ENCODE results near the gene GARRE1.
A peak's percentile ranks its signal among the peaks of the same experiment; 100 is the strongest.
"Not testable (repeated sequence)": the region's sequence is repeated elsewhere in the genome, so short reads cannot be mapped to it uniquely, and the experiment has no call there.

GARRE1 gene, protein sequence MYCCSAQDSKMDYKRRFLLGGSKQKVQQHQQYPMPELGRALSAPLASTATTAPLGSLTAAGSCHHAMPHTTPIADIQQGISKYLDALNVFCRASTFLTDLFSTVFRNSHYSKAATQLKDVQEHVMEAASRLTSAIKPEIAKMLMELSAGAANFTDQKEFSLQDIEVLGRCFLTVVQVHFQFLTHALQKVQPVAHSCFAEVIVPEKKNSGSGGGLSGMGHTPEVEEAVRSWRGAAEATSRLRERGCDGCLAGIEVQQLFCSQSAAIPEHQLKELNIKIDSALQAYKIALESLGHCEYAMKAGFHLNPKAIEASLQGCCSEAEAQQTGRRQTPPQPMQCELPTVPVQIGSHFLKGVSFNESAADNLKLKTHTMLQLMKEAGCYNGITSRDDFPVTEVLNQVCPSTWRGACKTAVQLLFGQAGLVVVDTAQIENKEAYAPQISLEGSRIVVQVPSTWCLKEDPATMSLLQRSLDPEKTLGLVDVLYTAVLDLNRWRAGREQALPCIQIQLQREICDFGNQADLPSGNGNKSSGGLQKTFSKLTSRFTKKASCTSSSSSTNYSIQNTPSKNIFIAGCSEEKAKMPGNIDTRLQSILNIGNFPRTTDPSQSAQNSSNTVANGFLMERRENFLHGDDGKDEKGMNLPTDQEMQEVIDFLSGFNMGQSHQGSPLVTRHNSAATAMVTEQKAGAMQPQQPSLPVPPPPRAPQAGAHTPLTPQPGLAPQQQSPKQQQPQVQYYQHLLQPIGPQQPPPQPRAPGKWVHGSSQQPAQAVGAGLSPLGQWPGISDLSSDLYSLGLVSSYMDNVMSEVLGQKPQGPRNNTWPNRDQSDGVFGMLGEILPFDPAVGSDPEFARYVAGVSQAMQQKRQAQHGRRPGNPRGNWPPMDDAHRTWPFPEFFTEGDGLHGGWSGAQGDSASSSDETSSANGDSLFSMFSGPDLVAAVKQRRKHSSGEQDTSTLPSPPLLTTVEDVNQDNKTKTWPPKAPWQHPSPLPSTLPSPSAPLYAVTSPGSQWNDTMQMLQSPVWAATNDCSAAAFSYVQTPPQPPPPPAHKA (N-terminal part only)

DNA sequence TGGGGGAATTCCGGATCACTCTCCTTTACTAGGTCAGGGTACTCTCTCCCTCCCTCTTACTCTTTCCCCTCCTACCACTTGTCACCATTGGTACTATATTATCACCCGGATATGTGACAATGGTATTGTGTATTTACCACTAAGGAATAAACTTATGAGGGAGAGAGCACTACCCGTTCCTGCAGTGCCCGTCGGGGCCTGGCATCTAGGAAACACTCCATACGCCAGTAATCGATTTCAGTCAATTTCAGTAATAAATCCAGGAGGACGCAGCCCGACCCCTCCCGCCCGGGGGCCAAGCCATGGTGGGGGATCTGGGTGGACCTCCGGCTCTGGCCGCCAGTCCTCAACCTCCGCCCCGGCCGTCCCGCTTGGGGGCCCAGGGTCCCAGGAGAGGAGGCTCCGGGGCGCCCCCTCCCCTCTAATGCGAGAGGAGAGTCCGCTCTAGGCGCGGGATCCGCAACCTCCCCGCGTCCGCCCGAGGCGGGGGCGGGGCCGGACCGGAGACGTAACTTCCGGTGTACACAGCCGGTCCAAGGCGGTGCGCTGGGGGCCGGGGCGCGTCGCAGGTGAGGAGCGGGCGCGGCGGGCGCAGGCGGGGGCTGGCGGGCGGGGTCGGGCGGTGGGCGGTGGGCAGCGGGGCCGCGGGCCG lies at the start of gene GARRE1:
Gene GARRE1 (plus strand): TSS at position 509 of the 652 bp plus-strand sequence. CDS start 45,920 bp downstream, outside the sequence.
- DNase-seq: peak; percentile 91

DNA sequence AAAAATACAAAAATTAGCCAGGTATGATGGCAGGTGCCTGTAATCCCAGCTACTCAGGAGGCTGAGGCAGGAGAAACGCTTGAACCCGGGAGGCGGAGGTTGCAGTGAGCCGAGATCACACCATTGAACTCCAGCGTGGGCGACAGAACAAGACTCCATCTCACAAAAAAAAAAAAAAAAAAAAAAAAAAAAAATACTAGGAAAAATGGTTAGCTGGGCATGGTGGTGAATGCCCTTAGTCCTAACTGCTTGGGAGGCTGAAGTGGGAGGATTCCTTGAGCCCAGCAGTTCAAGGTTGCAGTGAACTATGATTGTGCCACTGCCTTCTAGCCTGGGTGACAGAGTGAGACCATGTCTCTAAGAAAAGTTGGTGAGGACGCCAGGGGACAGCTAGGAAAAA lies 49.0 kb upstream of the GARRE1 start:
- DNase-seq: not testable (repeated sequence)

DNA sequence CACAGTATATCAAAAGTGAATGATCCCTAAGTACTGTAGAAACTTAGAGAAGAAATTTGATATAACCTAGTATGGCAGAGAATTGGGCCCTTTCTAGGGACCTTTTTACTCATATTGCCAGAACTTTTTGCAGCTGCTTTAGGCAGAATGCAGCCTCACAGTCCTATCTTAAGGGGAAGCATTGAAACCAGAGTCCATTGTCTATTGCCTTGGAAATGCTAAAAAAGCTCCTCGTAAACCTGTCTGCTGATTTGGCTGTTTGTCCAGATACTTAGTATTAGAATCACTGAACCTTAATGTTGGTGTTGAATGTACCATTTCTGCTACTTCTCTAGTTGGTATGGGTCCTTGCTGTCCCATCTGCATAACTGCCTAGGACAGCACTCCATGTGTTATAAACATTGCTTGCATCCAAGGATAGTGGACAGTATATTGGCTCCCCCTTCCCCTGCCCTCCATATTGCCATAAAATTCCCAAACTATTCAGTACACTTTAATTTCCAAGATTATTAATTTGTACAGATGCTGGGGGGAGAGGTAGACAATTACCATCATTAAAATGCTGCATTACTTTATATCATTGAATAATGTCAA lies 46.0 kb upstream of the GARRE1 start:
- no peak for DNase-seq

DNA sequence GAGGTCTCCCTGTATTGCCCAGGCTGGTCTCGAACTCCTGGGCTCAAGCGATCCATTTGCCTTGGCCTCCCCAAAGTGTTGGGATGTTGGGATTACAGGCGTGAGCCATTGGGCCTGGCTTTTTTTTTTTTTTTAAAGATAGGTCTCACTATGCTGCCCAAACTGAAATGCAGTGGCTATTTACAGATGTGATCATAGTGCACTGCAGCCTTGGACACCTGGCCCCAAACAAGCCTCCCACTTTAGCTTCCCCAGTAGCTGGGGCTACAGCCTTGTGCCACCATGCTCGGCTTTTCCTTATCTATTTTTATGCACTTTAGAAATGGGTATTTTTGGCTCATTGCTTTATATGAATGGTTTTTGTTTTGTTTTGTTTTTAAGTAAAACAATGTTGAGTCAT lies 44.6 kb upstream of the GARRE1 start:
- no peak for DNase-seq

DNA sequence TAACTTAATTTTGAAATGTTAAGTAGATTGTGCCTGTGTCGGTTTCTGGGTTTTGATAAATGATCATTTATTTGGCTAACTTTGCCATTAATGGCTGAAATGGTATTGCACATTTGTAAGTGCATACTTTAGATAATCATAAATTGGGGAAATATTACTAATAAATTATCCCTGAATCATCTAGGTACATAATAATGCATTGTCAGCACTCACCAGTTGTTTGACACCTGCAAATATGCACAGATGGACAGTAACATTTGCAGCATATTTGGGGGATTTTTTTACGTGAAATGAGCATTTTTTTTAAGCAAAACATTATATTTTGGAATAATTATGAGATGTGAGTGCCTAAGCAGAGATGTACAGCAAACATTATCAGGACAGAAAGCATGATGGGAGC lies 41.1 kb upstream of the GARRE1 start:
- DNase-seq: no peak

DNA sequence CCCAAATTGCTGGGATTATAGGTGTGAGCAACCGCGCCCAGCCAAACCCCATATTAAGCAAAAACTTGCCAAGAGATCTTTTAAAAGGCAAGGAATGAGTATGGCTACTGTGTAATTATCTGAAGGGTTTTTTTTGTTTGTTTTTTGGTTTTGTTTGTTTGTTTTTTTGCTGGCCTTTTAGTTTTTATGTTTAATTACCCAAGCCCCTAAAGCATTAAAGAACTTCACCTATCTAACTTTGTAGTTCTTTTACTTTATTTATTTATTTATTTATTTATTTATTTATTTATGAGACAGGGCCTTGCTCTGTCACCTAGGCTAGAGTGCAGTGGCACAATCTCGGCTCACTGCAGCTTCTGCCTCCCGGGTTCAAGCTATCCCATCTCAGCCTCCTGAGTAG lies 40.3 kb upstream of the GARRE1 start:
- no peak for DNase-seq

DNA sequence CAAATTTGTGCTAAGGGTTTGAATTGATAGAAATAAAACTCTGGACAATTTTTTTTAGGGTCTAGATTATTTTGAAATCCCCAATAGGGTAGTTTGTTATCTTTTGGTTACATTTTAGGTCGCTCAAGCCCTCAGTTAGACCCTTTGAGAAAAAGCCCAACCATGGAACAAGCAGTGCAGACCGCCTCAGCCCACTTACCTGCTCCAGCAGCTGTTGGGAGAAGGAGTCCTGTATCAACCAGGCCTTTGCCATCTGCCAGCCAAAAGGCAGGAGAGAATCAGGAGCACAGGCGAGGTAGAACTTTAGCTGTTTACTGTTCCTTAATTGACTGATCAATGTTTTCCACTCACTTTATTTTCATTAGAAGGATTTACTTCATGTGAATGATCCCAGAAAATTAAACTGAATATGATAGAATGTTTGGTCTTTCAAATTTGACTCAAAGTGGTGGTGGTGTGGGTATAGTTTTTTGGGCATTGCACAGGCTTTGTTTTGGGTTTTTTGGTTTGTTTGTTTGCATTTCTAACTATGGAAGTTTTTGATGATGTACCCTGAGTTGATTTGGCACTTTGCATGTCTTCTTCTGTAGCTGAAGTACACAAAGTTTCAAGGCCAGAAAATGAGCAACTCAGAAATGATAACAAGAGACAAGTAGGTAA lies 39.2 kb upstream of the GARRE1 start:
- no peak for DNase-seq

DNA sequence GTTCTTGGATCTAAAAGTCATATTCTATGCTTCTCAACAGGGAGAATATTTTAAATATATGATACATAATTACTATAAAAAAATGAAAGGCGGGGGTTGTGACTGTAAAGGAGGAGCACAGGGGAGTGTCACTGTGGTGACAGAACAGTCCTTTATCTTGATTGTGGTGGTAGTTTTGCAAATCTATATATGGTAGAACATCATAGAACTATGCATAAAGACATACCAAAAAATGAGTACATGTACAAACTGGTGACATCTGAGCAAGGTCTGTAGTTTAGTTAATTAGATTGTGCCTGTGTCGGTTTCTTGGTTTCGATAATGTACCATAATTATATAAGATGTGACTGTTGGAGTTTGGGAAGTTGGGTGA lies 38.7 kb upstream of the GARRE1 start:
- no peak for DNase-seq

DNA sequence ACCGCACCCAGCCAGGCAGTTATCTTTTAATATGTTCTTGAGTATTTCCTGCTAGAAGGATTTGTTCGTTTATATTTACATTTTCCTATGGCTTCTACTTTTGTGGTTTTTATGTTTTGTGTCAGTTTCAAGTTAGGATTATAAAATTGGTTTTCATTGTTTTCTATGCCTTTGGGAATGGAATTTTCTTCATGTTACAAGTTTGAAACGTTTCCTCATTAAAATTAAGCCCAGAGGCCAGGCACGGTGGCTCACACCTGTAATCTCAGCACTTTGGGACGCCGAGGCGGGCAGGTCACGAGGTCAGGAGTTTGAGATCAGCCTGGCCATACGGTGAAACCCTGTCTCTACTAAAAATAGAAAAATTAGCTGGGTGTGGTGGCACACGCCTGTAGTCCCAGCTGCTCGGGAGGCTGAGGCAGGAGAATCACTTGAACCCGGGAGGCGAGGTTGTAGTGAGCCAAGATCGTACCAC lies 37.6 kb upstream of the GARRE1 start:
- not testable (repeated sequence) for DNase-seq

DNA sequence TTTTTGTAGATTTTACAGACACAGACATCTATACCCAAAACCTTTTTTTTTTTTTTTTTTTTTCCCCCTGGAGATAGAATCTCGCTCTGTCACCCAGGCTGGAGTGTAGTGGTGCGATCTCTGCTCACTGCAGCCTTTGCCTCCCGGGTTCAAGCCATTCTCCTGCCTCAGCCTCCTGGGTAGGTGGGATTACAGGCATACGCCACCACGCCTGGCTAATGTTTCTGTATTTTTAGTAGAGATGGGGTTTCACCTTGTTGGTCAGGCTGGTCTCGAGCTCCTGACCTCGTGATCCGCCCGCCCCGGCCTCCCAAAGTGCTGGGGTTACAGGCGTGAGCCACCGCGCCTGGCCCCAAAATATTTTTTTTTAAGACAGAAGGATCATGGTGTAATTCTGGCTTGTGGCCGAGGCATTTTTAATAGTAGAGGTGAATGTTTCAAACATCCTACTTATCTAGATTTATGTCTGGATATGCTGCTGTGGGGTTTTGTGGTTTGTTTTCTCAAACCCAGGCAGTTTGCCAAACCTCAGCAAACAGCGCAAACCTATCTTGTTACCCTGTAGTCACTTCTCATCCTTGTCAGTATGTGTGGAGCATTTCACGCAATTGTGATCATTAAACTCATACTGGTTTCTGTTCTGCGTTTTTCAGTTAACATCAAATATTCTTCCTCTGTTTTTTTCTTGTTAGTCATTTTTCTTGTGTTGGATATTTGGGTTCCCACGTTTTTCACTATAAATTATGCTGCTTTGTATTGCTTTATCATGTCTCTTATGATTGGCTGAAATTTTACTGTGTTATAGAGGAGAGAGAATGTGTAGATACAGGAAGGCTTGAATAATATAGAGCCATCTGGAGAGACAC lies 36.2 kb upstream of the GARRE1 start:
- DNase-seq: peak; percentile 46

DNA sequence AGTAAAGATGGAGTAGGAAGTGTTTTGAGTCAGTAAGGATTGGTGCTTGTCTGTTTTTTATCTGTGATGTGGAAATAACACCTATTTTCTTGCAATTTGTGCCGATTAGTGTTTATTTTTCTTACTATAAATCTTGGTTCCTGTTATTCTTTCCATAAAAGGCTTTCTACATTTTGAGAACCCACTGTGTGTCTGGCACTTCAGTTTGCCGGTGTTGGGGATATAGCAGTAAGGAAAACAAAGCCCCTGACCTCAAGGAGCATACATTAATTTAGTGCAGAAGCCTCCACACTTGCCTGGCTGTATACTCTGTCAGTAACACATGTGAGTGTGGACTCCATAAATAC lies 35.6 kb upstream of the GARRE1 start:
- no peak for DNase-seq

DNA sequence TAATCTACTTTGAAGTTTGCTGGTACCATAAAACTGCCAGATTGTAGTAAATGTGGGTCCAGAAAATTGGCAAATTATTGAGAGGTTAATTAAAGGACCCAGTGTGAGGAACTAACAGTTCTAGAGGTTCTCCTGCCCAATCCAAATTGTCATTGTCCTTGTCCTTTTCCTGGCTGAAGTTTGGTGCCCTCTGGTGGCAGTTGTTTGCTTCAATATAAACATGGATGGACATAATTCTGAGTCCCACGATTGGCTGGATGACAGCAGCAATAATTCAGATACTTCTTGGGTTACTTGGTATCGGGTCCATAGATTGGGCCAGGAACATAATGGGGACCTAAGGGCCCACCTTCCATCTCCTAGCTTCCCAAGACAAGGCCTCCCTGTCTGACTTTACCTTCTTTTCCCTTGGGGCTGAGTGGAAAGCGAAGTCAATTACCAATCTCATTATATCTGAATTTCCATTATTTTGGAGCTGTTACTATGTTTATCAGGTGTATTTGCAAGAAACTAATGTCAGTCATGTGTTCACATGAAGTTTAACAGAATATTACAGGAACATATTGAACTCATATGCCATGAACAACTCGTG lies 33.8 kb upstream of the GARRE1 start:
- peak; percentile 58 for DNase-seq

DNA sequence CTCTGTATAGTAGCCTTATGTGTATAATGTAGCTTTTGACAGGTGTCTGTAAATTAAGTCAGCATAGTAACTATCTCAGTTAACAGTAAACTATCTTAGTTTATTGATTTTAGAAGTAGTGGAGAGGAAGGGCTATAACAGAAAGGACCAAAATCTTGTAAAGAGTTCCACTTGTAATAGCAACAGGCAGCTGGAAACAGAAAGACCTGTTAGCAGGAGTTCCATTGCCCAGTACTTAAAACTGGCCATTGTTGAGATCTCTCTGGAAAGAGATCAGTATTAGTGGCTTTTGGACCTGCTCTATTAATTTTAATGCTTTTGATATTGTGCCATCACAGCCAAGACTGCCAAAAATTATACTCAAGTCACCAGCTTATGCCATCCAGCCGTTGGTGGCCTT lies 32.0 kb upstream of the GARRE1 start:
- DNase-seq: no peak

DNA sequence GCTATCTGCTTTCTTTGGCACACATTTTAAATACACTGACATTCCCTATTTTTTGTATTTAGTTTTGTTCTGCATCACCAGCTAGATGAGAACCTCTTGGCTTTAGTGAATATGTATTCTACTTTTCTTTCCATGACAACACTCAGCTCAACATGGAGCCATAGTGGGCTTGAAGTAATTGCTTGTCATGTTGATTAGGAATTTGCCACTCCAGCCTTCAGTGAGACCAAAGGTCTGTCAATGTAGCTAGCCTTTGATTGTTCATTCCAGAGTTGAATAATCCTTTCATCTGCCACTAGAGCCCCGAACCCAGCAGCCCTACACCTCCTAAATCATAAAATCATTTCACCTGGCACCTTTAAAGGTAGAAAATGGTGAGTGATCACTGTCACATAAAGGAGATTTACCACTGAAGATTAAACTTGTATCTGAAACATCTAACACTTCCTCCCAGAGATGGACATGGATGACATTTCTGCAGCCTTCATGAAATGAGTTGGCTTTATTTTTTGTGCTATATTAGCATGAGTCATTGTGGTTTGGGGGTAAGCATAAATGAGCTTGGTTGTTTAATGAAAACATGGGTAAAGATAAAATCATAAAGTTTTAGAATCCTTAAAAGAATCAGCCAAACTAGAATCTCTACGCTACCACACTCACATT lies 29.2 kb upstream of the GARRE1 start:
- DNase-seq: no peak

DNA sequence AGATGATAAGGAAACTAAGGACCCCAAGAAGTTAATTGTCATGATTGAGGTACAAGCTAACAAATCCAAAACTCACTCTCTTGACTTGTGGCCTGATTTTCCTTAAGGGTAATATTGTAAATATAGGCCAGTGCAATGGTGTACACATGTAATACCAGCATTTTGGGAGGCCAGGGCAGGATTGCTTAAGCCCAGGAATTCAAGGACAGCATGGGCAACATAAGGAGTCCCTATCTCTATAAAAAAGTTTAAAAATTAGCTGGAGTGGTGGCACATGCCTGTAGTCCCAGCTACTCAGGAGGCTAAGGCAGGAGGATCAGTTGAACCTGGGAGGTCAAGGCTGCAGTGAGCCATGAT lies 28.7 kb upstream of the GARRE1 start:
- DNase-seq: no peak

DNA sequence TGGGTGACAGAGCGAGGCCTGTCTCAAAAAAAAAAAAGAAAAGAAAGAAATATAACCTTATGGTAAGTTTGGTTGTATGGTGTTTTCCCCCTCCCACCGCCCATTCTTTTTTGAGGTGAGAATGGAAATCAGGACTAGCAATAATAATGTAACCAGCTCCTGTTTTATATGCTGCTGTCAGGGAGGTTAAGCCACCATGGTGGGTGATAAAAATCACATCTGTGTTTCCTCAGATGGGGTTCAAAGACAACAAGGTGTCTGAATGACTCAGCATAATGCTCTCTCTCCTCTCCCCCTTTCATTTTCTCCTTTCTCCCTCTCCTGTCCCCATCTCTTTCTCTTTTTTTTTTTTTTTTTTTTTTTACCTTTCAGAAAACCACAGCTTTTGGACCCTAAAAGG lies 28.3 kb upstream of the GARRE1 start:
- no peak for DNase-seq

DNA sequence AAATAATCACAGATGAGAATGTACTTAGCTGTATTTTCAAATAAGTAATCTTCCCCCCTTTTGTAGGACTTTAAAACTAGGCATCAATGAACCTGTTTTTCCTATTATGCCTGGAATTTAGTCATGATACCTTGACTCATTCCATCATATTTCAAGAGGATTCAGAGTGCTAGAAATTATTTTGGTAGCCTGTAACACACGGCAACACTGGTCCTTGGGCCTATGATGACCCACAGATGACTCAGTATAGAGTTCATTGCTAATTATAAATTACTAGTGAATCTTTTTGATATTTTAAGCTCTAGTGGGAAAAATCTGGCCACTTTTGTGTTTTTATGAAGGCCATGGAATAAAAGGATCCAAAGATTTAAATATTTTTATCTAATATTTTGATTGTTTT lies 26.0 kb upstream of the GARRE1 start:
- DNase-seq: no peak

DNA sequence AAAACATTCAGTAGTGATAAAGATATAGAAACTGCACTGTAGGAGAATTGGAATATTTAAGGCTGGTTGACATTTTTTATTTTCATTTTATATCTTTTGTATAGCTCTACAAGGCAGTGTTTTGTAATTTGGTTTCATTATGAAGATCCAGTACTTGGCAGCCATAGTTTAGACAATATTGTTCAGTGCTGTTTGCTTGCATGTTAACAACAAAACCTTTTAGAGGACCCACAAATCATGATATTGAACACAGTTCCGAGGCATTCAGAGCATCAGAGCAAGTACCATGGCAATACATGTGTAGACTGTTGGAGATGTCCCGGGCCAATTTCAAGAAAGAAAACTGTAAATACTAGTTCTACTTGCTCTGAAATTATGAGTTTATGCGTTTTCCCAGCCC lies 25.6 kb upstream of the GARRE1 start:
- DNase-seq: no peak

DNA sequence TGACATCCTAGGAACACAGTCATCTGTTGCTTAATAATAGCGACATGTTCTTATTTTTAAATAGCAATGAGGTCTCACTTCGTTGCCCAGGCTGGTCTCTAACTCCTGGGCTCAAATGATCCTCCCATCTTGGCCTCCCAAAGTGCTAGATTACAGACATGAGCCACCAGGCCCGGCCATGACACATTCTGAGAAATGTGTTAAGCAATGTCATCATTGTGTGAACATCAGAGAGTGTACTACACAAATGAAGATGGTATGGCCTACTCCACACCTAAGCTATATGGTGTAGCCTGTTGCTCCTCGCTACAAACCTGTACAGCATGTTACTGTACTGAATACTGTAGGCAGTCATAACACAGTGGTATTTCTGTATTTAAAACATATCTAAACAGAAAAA lies 24.6 kb upstream of the GARRE1 start:
- DNase-seq: no peak

DNA sequence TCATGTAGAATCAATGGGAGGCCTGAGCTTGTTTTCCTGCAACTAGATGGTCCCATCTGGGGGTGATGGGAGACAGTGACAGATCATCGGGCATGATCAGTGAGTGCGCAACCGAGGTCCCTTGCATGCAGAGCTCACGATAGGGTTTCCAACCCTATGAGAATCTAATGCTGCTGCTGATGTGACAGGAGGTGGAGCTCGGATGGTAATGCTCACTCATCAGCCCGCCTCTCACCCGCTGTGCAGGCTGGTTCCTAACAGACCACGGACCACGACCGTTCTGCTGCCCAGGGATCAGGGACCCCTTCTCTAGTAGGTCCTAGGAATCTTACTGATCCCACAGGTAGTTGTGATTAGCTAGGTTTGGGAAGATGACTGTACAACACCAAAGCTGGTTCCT lies 23.5 kb upstream of the GARRE1 start:
- DNase-seq: no peak
